Measurements from ENCODE around the gene DBI.

Gene DBI

DNA sequence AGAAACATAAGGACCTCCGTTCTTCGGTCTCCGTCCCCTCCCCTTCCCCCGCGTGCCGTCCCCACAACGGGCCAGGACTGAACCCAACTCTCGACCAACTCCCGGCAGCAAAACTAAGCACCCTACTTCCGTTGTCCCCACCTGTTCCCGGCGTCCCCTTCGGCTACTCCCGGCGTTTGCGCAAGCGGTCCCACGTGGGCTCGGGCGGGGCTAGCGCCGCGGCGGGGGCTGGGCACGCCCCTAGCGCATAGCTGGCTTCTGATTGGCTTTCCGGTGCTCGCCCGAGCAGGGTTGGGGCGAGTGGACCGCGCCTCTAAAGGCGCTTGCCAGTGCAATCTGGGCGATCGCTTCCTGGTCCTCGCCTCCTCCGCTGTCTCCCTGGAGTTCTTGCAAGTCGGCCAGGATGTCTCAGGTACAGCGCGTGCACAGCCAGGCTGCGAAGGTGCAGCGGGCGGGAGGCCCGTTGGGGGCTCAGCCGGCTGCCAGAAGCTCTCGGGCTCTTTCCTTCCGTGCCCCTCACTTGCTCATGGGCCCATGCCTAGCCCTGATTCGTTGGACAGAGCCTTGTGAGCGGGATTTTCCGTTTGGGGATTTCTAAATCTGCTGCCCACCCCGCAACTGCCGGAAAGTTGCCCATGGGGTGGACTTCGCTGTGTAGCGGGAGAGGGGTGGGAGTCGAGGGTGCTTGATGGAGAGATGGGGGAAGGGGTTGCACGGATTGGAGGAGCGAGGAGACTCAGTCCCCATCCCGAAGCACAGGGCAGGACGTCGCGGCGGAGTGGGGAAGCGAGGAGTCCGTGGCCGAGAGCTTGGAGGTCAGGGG, at the start of gene DBI, which contains the start of gene C2orf76:
DBI (plus strand) TSS at position 329 of the 823 bp plus-strand sequence; CDS start at position 404, 75 bp downstream.
C2orf76 (minus strand) TSS at position 186 of the 823 bp plus-strand sequence. CDS start 26,875 bp downstream, outside the sequence.
- peak; percentile 96 to 99 for DNase-seq

DNA sequence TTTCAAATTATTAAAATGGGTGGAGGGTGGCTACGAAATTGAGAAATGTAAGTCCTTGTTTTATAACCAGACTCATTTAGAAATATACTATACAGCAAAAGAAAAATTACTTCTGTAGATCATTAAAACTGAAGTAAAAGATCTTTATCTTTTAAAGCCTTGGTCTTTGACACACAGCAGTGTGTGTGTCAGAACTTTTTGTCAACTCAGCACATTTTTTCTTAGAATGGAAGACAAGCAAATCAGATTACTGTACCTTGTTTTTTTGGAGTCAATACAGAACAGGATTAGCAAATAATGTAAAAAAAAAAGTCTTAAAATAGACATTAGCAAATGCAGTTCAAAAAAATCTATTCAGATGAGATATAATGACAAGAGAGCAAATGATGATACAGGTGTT, 49.2 kb upstream of the DBI start:
- no peak for DNase-seq

DNA sequence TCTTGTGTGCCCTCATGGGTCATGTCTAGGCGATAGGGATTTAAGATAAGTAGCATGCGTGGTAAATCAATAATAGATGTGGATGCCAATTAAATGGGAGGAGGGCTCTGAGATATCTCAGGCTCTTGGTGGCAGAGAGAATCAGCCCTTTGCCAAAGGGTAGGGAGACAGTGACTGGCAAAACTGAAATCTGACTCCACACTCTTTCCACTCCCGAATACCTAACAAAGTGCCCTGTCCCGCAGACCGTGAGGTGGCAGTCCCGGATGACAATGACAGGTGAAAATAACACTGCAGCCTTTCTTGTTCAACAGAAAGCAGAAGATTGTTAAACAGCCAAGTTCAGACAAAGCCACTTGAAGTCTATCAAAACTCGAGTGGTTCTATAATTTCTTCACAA, 47.2 kb upstream of the DBI start:
- DNase-seq = no peak

DNA sequence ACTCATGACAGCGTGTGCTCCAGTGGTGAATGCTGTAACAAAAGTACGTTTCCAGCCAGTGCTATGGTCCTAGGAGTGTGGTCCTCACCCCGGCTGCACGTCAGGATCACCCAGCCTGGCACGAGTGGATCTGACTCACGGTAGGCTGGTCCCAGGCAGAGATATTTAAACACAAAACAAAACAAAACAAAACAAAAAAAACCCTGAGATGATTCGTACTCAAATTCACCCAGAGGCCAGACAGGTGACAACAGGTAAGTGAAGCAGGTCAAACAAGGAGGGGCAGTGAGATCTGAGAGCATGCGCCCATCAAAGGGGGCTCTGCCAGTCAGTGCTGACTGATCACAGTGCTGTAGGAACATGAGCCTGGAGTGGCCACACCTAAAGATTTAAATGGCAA, 43.3 kb upstream of the DBI start:
- DNase-seq = no peak

GRCh38 chr2:119324685-119325270, 42.0 kb upstream of the DBI start:
- no peak for DNase-seq

- DNase-seq = peak; percentile 55 to 67
Observed at GRCh38 chr2:119326938-119327337, 39.8 kb upstream of the DBI start.

GRCh38 chr2:119327431-119327830, 39.3 kb upstream of the DBI start:
- DNase-seq = no peak

DNA sequence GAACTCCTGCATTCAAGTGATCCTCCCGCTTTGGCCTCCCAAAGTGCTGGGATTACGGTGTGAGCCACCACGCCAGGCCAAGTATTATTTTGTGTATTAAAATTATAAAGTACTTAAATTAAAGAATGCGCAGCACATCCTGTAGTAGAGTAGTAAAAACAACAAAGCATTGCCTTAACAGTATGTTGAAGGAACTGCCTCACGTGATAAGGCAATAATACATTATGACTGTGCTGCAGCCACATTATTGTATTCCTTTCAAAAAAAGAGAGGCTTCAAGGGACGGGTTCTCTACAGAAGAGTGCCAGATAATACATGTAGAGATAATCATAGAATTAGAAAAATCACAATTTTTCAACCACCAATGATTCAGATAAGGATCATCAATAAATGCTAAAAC, 33.8 kb upstream of the DBI start:
- DNase-seq = no peak

GRCh38 chr2:119333360-119333759, 33.4 kb upstream of the DBI start:
- no peak for DNase-seq

GRCh38 chr2:119333833-119334232, 32.9 kb upstream of the DBI start:
- no peak for DNase-seq

DNA sequence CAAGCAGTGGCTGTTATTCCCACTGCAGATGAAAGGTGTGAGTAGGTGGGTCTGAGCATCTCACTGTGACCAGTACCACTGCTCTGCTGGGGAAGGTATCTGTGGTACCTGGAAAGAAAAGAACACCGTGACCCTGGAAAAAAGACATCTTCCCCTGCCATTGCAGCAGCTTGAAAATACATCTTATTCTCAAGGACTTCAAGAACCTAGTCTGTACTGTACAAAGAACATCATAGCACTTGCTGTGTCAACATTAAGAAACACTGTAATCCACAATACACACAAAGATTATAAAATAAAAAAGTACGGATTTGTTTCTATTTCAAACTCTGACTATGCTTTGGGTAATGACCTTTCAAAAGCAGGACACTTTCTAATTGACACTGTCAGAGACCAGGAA, 29.0 kb upstream of the DBI start:
- no peak for DNase-seq

- DNase-seq = no peak
Observed at GRCh38 chr2:119338272-119338671, 28.5 kb upstream of the DBI start.

- DNase-seq = peak; percentile 62 to 72
Observed at GRCh38 chr2:119338826-119339561, 27.8 kb upstream of the DBI start.

GRCh38 chr2:119339562-119339923, 27.2 kb upstream of the DBI start:
- DNase-seq = no peak

DNA sequence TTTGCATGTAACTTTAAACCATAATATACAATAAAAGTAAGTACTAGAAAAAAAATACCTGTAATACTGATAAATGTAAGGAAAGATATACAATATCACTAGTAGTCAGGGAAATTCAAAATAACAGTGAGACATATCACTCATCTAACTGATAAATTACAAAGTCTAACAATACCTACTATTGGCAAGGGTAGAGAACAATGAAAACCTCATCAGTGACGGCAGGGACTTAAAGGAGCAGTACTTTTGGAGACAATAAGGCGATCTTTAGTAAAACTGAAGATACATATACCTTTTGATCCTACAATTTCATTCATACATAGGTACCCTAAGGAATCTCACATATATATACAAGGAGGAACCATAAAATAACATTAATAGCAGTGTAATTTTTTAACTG, 25.1 kb upstream of the DBI start:
- DNase-seq = no peak

- no peak for DNase-seq
Observed at GRCh38 chr2:119349289-119349688, 17.5 kb upstream of the DBI start.

- no peak for DNase-seq
Observed at GRCh38 chr2:119350311-119350998, 16.3 kb upstream of the DBI start.

DNA sequence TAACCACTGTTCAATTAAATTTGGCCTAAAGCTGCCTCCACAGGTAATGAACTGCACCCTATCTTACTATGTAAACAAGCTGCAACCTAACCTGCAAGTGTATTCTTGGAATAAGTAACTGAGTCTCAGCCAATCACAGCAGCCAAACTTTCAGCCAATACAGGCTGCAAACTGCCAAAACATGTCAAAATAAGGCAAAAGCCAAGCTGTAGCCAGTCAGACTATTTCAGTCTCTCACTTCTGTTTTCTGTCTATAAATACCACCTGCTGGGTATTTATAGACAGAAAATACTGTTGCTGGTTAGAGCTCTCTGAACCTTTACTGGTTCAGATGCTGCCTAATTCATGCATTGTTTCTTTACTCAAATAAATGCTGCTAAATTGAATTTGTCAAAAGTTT, 14.4 kb upstream of the DBI start:
- no peak for DNase-seq

- no peak for DNase-seq
Observed at GRCh38 chr2:119354860-119355259, 11.9 kb upstream of the DBI start.

DNA sequence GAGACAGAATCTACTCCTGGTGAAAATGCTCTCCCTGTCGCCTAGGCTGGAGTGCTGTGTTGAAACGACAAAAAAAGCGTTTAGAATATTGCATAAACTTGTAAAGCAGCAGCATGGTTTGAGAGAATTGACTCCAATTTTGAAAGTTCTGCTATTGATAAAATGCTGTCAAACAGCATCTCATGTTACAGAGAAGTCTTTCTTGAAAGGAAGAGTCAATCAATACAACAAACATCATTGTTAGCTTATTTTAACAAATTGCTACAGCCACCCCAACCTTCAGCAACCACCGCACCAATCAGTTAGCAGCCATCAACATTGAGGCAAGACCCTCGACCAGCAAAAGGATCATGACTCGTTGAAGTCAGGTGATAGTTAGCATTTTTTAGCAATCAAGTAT, 7.0 kb upstream of the DBI start:
- DNase-seq = no peak

DNA sequence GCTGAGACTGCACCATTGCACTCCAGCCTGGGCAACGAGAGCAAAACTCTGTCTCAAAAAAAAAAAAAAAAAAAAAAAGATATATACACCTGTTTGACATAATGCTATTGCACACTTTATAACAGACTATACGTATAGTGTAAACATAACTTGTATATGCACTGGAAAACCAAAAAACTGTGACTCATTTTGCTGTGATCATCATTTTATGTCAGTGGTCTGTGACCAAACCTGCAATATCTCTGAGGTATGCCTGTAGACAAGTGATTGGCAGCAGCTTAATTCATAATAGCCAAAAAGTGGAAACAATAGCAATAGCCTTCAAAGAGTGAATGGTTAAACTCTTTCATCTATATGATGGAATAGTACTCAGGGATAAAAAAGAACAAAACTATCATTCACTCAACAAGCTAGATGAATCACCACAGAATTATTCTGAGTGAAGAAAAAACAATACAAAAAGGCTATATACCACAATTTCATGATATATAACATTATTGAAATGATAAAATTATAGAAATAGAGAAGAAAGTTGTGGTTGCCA, 6.3 kb upstream of the DBI start:
- DNase-seq = no peak

- no peak for DNase-seq
Observed at GRCh38 chr2:119364798-119365197, 2.0 kb upstream of the DBI start.

DNA sequence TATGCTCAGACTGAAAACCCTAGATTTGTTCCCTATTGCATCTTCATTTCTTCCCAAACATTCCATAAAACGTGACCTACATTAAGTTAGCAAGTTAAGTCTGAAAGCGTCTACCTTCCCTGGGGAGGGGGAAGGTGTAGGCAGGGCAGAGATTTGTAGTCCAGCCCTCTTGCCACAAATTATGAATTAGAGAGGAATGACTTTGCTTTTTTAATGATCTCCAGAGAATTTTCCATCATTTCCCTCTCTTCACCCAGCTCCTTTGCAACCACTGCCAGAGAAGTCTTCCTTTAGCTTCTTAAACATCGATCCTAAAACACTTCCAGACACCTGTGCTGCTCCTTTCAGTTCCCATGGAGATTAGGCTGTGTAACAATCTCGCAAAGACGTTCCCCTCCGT, 1.3 kb upstream of the DBI start:
- no peak for DNase-seq

All from inflammatory macrophage treated with lipopolysaccharide for 1 hour (primary cell).